ENCODE data around the gene LCN12.

Gene LCN12

GRCh38 chr9:136945333-136946227 is 6.5 kb upstream of the LCN12 start:
- H2AFZ ChIP-seq (ENCODE audit: low read depth, low read length), result no peak overlapping the region; the same call in 1 of the 2 replicates

GRCh38 chr9:136946228-136947027 is 5.6 kb upstream of the LCN12 start:
- Histone ChIP-seq H3K9me3 (ENCODE audit: insufficient read depth, low read length) (no peaks in the 10 kb centered on the region), H3K27ac (ENCODE audit: low read length) (no peak overlapping the region), H3K4me3 (ENCODE audit: low read length) (no peak overlapping the region), H4K20me1 (ENCODE audit: insufficient read depth, low read length) (no peaks in the 10 kb centered on the region), H3K36me3 (replicated peaks; ENCODE audit: low read depth, low read length) (peaks cover 12% of the 10 kb centered on the region), H3K27me3 (ENCODE audit: low read depth, low read length) (no peaks in the 10 kb centered on the region), H3K4me1 (ENCODE audit: low read length) (peaks cover 34% of the 10 kb centered on the region), H3K79me2 (ENCODE audit: low read length) (peaks cover 18% of the 10 kb centered on the region), H2AFZ (ENCODE audit: low read depth, low read length) (no peak overlapping the region), H3K4me2 (ENCODE audit: low read length) (no peak overlapping the region), H3K9ac (ENCODE audit: low read length) (no peak overlapping the region)
- TF ChIP-seq CTCF (IDR thresholded peaks at IDR 0.05; ENCODE audit: low read depth, low read length) (no peak), EZH2phosphoT487 (IDR thresholded peaks at IDR 0.05; ENCODE audit: low read depth) (no peak)

More at GRCh38 chr9:136945333-136946227, 6.5 kb upstream of the LCN12 start:
- no peak for TF ChIP-seq CTCF (IDR thresholded peaks at IDR 0.05; ENCODE audit: low read depth, low read length)
- no peak for TF ChIP-seq EZH2phosphoT487 (IDR thresholded peaks at IDR 0.05; ENCODE audit: low read depth)
- Histone ChIP-seq H3K4me3 (ENCODE audit: low read length) (no peak overlapping the region), H3K4me2 (ENCODE audit: low read length) (no peak overlapping the region), H3K9me3 (ENCODE audit: insufficient read depth, low read length) (no peaks in the 10 kb centered on the region), H3K4me1 (ENCODE audit: low read length) (peaks cover 31% of the 10 kb centered on the region), H4K20me1 (ENCODE audit: insufficient read depth, low read length) (no peaks in the 10 kb centered on the region), H3K27me3 (ENCODE audit: low read depth, low read length) (no peaks in the 10 kb centered on the region), H3K27ac (ENCODE audit: low read length) (no peak overlapping the region), H3K9ac (ENCODE audit: low read length) (no peak overlapping the region), H3K79me2 (ENCODE audit: low read length) (peaks cover 18% of the 10 kb centered on the region), H3K36me3 (replicated peaks; ENCODE audit: low read depth, low read length) (peaks cover 19% of the 10 kb centered on the region)

GRCh38 chr9:136947028-136947891 is 4.8 kb upstream of the LCN12 start:
- no peak overlapping the region for H3K4me2 ChIP-seq (ENCODE audit: low read length)
- H3K27me3 ChIP-seq (ENCODE audit: low read depth, low read length), result no peaks in the 10 kb centered on the region
- TF ChIP-seq CTCF (IDR thresholded peaks at IDR 0.05; ENCODE audit: low read depth, low read length) (no peak), EZH2phosphoT487 (IDR thresholded peaks at IDR 0.05; ENCODE audit: low read depth) (no peak)
- H3K79me2 ChIP-seq (ENCODE audit: low read length), result peaks cover 18% of the 10 kb centered on the region
- H3K4me3 ChIP-seq (ENCODE audit: low read length), result no peak overlapping the region
- H2AFZ ChIP-seq (ENCODE audit: low read depth, low read length), result no peak overlapping the region
- peaks cover 4% of the 10 kb centered on the region for H3K36me3 ChIP-seq (replicated peaks; ENCODE audit: low read depth, low read length)
- H3K9me3 ChIP-seq (ENCODE audit: insufficient read depth, low read length), result no peaks in the 10 kb centered on the region
- H3K4me1 ChIP-seq (ENCODE audit: low read length), result peaks cover 34% of the 10 kb centered on the region
- H3K27ac ChIP-seq (ENCODE audit: low read length), result no peak overlapping the region
- no peaks in the 10 kb centered on the region for H4K20me1 ChIP-seq (ENCODE audit: insufficient read depth, low read length)
- no peak overlapping the region for H3K9ac ChIP-seq (ENCODE audit: low read length)
